ENCODE measurements around the gene GIMAP2. TPM values are rescaled to one million over a fixed set of nuclear protein-coding genes. Genes with fewer than 3 reads are reported as not detected.
"Not testable (repeated sequence)": the region's sequence is repeated elsewhere in the genome, so short reads cannot be mapped to it uniquely, and the experiment has no call there.

The GIMAP2 gene
- total RNA-seq, 1 donor from 2014 or later: not detected

DNA sequence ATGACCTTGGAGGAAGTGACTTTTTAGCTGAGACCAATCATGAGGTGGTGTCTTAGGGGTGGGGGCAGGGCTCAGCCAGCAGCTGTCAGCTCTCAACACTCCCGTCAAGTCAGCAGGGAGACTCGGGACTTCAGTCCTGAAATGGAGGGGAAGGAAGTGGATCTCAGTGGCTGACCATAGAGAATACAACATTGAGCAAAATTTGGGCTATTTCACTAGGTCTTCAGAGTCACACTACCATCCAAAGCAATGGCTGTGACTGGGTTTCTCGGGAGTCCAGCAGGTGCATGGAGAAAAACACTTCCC is 36.5 kb upstream of the GIMAP2 start:
- no peak for DNase-seq (ENCODE audit: low spot score, unreplicated experiment)
- peaks cover 12% of the 10 kb centered on the region for H3K9me3 Mint-ChIP-seq (ENCODE audit: low read depth)
- H3K27ac Mint-ChIP-seq: no peak overlapping the region
- no peaks in the 10 kb centered on the region for H3K27me3 Mint-ChIP-seq
- H3K4me3 Mint-ChIP-seq (ENCODE audit: low read depth): no peak overlapping the region
- no peaks in the 10 kb centered on the region for H3K36me3 Mint-ChIP-seq (ENCODE audit: insufficient read depth)
- no peaks in the 10 kb centered on the region for H3K4me1 Mint-ChIP-seq (ENCODE audit: low read depth)
- TF ChIP-seq, protein P1, sequence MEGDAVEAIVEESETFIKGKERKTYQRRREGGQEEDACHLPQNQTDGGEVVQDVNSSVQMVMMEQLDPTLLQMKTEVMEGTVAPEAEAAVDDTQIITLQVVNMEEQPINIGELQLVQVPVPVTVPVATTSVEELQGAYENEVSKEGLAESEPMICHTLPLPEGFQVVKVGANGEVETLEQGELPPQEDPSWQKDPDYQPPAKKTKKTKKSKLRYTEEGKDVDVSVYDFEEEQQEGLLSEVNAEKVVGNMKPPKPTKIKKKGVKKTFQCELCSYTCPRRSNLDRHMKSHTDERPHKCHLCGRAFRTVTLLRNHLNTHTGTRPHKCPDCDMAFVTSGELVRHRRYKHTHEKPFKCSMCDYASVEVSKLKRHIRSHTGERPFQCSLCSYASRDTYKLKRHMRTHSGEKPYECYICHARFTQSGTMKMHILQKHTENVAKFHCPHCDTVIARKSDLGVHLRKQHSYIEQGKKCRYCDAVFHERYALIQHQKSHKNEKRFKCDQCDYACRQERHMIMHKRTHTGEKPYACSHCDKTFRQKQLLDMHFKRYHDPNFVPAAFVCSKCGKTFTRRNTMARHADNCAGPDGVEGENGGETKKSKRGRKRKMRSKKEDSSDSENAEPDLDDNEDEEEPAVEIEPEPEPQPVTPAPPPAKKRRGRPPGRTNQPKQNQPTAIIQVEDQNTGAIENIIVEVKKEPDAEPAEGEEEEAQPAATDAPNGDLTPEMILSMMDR (IDR thresholded peaks at IDR 0.05; ENCODE audit: unreplicated experiment): no peak

DNA sequence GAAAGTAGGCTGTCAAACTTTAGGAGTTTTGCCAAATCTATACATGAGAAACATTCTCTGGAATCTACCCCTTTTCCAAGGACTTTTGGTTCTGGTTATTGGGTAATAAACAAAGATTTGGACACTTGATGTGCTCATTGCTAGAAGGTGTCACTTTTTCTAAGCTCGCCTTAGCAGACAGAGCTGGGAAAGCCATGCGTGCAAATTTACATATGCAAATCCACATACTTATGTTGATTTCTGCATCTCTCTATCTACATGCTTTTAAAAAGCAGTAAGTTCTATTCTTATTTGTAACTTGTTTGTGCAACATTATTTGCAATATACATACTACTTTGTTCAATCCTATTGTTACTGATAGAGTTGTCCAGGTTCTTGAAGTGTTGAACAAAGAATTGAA is 30.8 kb upstream of the GIMAP2 start:
- Mint-ChIP-seq H3K27me3 (no peaks in the 10 kb centered on the region), H3K4me3 (ENCODE audit: low read depth) (no peak overlapping the region), H3K4me1 (ENCODE audit: low read depth) (no peaks in the 10 kb centered on the region), H3K9me3 (ENCODE audit: low read depth) (peaks cover 12% of the 10 kb centered on the region), H3K27ac (no peak overlapping the region), H3K36me3 (ENCODE audit: insufficient read depth) (no peaks in the 10 kb centered on the region)
- DNase-seq (ENCODE audit: low spot score, unreplicated experiment): no peak
- TF ChIP-seq, protein P1 (IDR thresholded peaks at IDR 0.05; ENCODE audit: unreplicated experiment): no peak

DNA sequence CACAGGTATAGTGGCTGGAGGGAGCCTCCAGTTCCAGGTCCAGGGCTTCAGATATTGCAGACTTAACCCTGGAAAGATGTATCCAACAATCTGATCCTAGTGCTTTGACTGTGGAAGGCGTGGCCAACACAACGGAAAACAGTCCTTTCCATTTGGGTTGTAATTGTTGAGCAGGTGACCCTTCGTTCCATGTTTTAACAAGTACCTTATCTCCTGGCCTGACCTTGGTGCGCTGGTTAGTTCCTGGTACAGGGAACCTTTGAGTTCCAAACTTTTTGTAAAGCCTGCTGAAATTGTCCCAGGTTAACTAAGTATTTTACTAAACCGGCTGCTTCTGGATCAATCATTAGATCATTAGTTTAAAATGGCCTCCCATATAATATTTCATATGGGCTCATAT is 29.5 kb upstream of the GIMAP2 start:
- Mint-ChIP-seq H3K4me3 (ENCODE audit: low read depth) (no peak overlapping the region), H3K27ac (no peak overlapping the region), H3K9me3 (ENCODE audit: low read depth) (peaks cover 7% of the 10 kb centered on the region)

DNA sequence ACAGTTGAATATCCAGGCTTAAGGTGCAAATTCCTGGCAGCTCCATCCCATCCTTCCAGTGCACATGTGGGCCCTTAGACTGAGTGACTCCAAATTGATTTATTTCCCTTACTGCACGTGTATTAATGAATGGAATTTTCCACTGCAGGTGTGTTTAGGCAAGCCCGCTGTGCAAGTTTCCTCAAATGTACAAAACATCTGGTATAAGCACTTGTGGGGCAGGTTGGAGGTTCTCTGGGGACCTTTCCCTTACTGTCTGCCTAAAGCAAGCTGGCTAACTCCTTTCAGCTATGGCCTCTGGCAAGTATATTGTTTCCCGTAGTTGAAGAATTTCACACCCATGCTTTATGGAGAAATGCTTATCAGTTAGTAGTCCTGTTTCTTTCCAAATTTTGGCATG is 28.0 kb upstream of the GIMAP2 start:
- H3K4me1 Mint-ChIP-seq (ENCODE audit: low read depth): no peaks in the 10 kb centered on the region
- no peak for DNase-seq (ENCODE audit: low spot score, unreplicated experiment)
- no peaks in the 10 kb centered on the region for H3K27me3 Mint-ChIP-seq
- TF ChIP-seq, protein P1 (IDR thresholded peaks at IDR 0.05; ENCODE audit: unreplicated experiment): no peak
- H3K4me3 Mint-ChIP-seq (ENCODE audit: low read depth): no peak overlapping the region
- H3K9me3 Mint-ChIP-seq (ENCODE audit: low read depth): no peaks in the 10 kb centered on the region
- H3K27ac Mint-ChIP-seq: no peak overlapping the region
- no peaks in the 10 kb centered on the region for H3K36me3 Mint-ChIP-seq (ENCODE audit: insufficient read depth)

More for the DNA sequence above, 29.5 kb upstream of the GIMAP2 start:
- TF ChIP-seq, protein P1 (IDR thresholded peaks at IDR 0.05; ENCODE audit: unreplicated experiment): no peak
- DNase-seq (ENCODE audit: low spot score, unreplicated experiment): no peak
- Mint-ChIP-seq H3K27me3 (no peaks in the 10 kb centered on the region), H3K36me3 (ENCODE audit: insufficient read depth) (no peaks in the 10 kb centered on the region), H3K4me1 (ENCODE audit: low read depth) (no peaks in the 10 kb centered on the region)

DNA sequence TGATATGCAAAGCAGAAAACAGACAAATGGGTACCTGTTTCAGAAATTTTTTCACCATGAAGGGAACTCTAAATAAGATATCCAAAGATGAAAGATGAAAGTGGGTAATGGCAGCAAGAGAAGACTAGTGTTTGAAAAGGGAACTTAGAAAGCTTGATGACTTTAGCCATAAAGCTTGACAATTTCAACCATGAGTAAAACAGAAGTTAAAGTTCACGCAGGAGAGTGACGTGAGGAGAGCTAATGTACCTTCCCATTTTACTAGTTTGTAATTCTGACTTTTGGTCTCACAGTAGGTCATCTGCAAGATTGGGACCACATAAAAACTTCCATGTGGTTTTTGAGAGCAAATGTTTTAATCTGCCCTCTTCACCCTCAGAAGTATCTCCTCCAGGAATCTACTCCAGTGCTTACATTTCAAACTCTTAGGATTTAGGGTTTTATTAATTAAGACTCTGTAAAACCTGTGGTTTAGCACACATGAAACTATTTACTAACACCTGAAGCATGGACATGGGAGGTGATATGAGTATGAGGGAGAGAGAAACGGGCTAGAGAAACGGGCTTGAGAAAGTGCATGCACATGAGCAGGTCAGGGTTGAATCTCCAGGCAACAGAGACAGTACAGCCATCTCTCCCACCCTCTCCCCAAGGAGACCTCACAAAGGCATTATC is 24.4 kb upstream of the GIMAP2 start:
- H3K27me3 Mint-ChIP-seq: no peaks in the 10 kb centered on the region

DNA sequence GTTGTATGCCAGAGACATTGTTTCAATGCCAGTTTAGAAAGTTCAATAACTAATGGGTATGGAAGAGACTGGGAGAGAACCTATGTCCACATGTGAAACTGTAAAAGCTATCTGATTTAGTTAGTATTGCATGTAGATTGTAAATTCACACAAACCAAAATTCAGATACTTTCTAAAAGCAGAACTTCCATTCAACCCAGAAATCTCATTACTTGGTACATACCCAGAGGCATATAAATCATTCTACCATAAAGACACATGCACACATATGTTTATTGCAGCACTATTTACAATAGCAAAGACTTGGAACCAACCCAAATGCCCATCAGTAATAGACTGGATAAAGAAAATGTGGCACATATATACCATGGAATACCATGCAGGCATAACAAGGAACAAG is 22.7 kb upstream of the GIMAP2 start:
- not testable (repeated sequence) for DNase-seq (ENCODE audit: low spot score, unreplicated experiment); H3K27me3 Mint-ChIP-seq

More for the DNA sequence above, 24.4 kb upstream of the GIMAP2 start:
- TF ChIP-seq, protein P1 (IDR thresholded peaks at IDR 0.05; ENCODE audit: unreplicated experiment): no peak
- DNase-seq (ENCODE audit: low spot score, unreplicated experiment): no peak
- Mint-ChIP-seq H3K36me3 (ENCODE audit: insufficient read depth) (no peaks in the 10 kb centered on the region), H3K4me3 (ENCODE audit: low read depth) (no peak overlapping the region), H3K27ac (no peak overlapping the region), H3K4me1 (ENCODE audit: low read depth) (no peaks in the 10 kb centered on the region), H3K9me3 (ENCODE audit: low read depth) (no peaks in the 10 kb centered on the region)

More for the DNA sequence above, 22.7 kb upstream of the GIMAP2 start:
- H3K9me3 Mint-ChIP-seq (ENCODE audit: low read depth); H3K4me3 Mint-ChIP-seq (ENCODE audit: low read depth); H3K36me3 Mint-ChIP-seq (ENCODE audit: insufficient read depth); H3K4me1 Mint-ChIP-seq (ENCODE audit: low read depth): not testable (repeated sequence)
- peak overlapping the region; percentile 19 for H3K27ac Mint-ChIP-seq
